K562 (cell line): Measurements from ENCODE around the gene KLK3. TPM values are rescaled to one million over a fixed set of nuclear protein-coding genes. Genes with fewer than 3 reads are reported as not detected.

Experiments used
- ATAC-seq: fragments of 200-7000 bp; cut with Tn5 transposase; 3 replicates; pipeline ENCODE4 v1.9.1; 2020; ENCODE audit warnings: moderate library complexity
- BruUV-seq: library from RNA; stranded (reverse); fragments of 400-500 nt; replicated peaks from 2 replicates; lab custom pipeline; 2021; lab: Mats Ljungman, UMichigan
- CTCF ChIA-PET: fragments of 300-600 bp; formaldehyde crosslinking; extraction: SDS; loops from one replicate; lab custom pipeline; 2021; ENCODE audit warnings: low intra/inter-chr PET ratio; lab: Yijun Ruan, JAX
- POLR2A ChIA-PET: fragments of 300-600, 350-650 bp; sonication (Branson Sonifier 250); formaldehyde crosslinking; extraction: SDS; loops from one replicate; lab custom pipeline; 2021; ENCODE audit warnings: antibody characterized with exemption, inconsistent platforms; lab: Yijun Ruan, JAX
- DNase-seq, 4 experiments: peaks; one replicate each; pipeline versions ENCODE4 v3.0.0 to v3.0.0-alpha.2; 2011 to 2018; ENCODE audit warnings: low spot score in 3 of 4, mixed read lengths in 3 of 4; ENCODE audit errors: extremely low read depth in 1 of 4
- FAIRE-seq: peaks from 2 replicates; lab custom pipeline; 2011; peaks lifted over from hg19 to GRCh38; lab: Jason Lieb, UNC
- H2AFZ ChIP-seq: 2 replicates; pipeline ENCODE4 v1.6.0; 2011; ENCODE audit warnings: low read depth, low read length, control low read depth, inconsistent platforms
- H3K27ac ChIP-seq: fragments of 200-600 bp; 3 replicates; pipeline ENCODE4 v1.8.0; 2011; ENCODE audit warnings: low read depth, mild to moderate bottlenecking, control low read depth, inconsistent platforms, low read length, moderate library complexity, mixed read lengths; ENCODE audit errors: extremely low read depth
- H3K27me3 ChIP-seq, 2 experiments: fragments of 300-600 bp in 1 of 2; 2 replicates in 1 of 2; 3 replicates in 1 of 2; pipeline versions ENCODE4 v1.6.0 to v1.8.0; 2011; ENCODE audit warnings: inconsistent platforms in 2 of 2, low read length in 2 of 2, mild to moderate bottlenecking in 1 of 2, mixed read lengths in 1 of 2, moderate library complexity in 1 of 2; ENCODE audit not compliant: control insufficient read depth in 2 of 2, insufficient read depth in 2 of 2
- H3K36me3 ChIP-seq: fragments of 300-600 bp; 3 replicates; pipeline ENCODE4 v1.8.0; 2011; ENCODE audit warnings: mild to moderate bottlenecking, low read length, inconsistent platforms; ENCODE audit not compliant: control insufficient read depth, insufficient read depth
- H3K4me1 ChIP-seq, 2 experiments: fragments of 200-600 bp in 1 of 2; replicated peaks in 1 of 2; 2 replicates in 1 of 2; 3 replicates in 1 of 2; pipeline versions ENCODE4 v1.5.1 to v1.8.0; 2011; ENCODE audit warnings: inconsistent platforms in 2 of 2, low read length in 2 of 2, mild to moderate bottlenecking in 1 of 2, mixed read lengths in 1 of 2, moderate library complexity in 1 of 2; ENCODE audit not compliant: control insufficient read depth in 2 of 2, insufficient read depth in 2 of 2
- H3K4me2 ChIP-seq: 2 replicates; pipeline ENCODE4 v1.6.1; 2011; ENCODE audit warnings: low read length, control low read depth, inconsistent platforms, mixed read lengths; ENCODE audit not compliant: insufficient read depth
- H3K4me3 ChIP-seq: fragments of 200-600 bp; sonication (generic), shearing (Covaris generic); 2 replicates; pipeline ENCODE4 v1.5.1; 2016; ENCODE audit warnings: control low read depth, inconsistent platforms
- H3K79me2 ChIP-seq: fragments of 200-600 bp; 3 replicates; pipeline ENCODE4 v1.8.0; 2011; ENCODE audit warnings: low read length, inconsistent platforms; ENCODE audit not compliant: control insufficient read depth, insufficient read depth
- H3K9ac ChIP-seq, 2 experiments: 2 replicates each; pipeline versions ENCODE4 v1.6.0 to v1.6.1; 2011; ENCODE audit warnings: low read depth in 2 of 2, low read length in 2 of 2, control low read depth in 1 of 2, inconsistent platforms in 1 of 2, mild to moderate bottlenecking in 1 of 2, mixed read lengths in 1 of 2; ENCODE audit not compliant: insufficient read depth in 1 of 2
- H3K9me1 ChIP-seq: one replicate; pipeline ENCODE4 v1.6.0; 2011; ENCODE audit warnings: inconsistent platforms, mild to moderate bottlenecking, low read length, moderate library complexity; ENCODE audit not compliant: control insufficient read depth, insufficient read depth
- H3K9me3 ChIP-seq: replicated peaks from 2 replicates; pipeline ENCODE4 v1.5.1; 2011; ENCODE audit warnings: low read depth, low read length, inconsistent platforms; ENCODE audit not compliant: control insufficient read depth, insufficient read depth
- H4K20me1 ChIP-seq: replicated peaks from 2 replicates; pipeline ENCODE4 v1.6.1; 2011; ENCODE audit warnings: low read length, inconsistent platforms, mixed read lengths; ENCODE audit not compliant: control insufficient read depth, insufficient read depth
- DACH1 ChIP-seq: fragments of 450-650 bp; IDR thresholded peaks from 2 replicates; pipeline ENCODE4 v1.6.1; 2018; ENCODE audit not compliant: partially characterized antibody
- JUN ChIP-seq, 2 experiments: sonication (generic) in 1 of 2; formaldehyde crosslinking in 1 of 2; IDR thresholded peaks; 2 replicates each; pipeline versions ENCODE4 v1.6.1 to v1.8.0; 2012 to 2022; ENCODE audit warnings: borderline replicate concordance in 2 of 2, mild to moderate bottlenecking in 2 of 2, improper control_type of control experiment in 1 of 2, low read depth in 1 of 2, low read length in 1 of 2, missing genetic modification reagents in 1 of 2
- KDM4B ChIP-seq, 2 experiments: fragments of 450-650 bp in 1 of 2; sonication (generic) in 1 of 2; IDR thresholded peaks; 2 replicates each; pipeline ENCODE4 v1.6.1; 2016 to 2017; ENCODE audit warnings: borderline replicate concordance in 2 of 2, antibody characterized with exemption in 1 of 2, low read depth in 1 of 2, mild to moderate bottlenecking in 1 of 2
- RHOXF2B ChIP-seq: fragments of 250-450 bp; sonication (Bioruptor Pico); conservative IDR thresholded peaks from 2 replicates; pipeline ENCODE4 v1.5.1; 2021
- TRIM24 ChIP-seq, 2 experiments: fragments of 450-650 bp; IDR thresholded peaks; 2 replicates each; pipeline ENCODE4 v1.6.1; 2016
- WGBS: fragments of 100-300 bp; shearing (Covaris generic); methylation state at CpG from one replicate; pipeline ENCODE4 v1.1.6; 2016; ENCODE audit warnings: low coverage, mixed read lengths; ENCODE audit not compliant: insufficient coverage; ENCODE audit errors: missing lambda C conversion rate; 5-methylcytosine and 5-hydroxymethylcytosine counted together
- in situ Hi-C: fragments of 300-500 bp; cut with MboI; formaldehyde crosslinking; loops from 4 replicates; pipeline ENCODE4 v1.15.0; 2018; ENCODE audit warnings: inconsistent platforms, mixed read lengths
- intact Hi-C: fragments of 100-400 bp; cut with micrococcal nuclease; formaldehyde crosslinking; loops from 2 replicates; pipeline ENCODE4 v1.14.2; 2022
- polyA plus RNA-seq, 8 experiments: library from polyadenylated mRNA; depleted of rRNA in 4 of 8; stranded (reverse) in 5 of 8; unstranded in 3 of 8; fragments of >200 nt; fragmentation: Nextera tagmentation in 2 of 8; fragmentation: Illumina TruSeq in 1 of 8; extraction: Ambion mirVana in 2 of 8; extraction: Trizol in 1 of 8; gene quantifications; 2 replicates each; pipeline versions ENCODE4 v1.2.1 to v1.2.3, GENCODE V29; 2011 to 2014; ENCODE audit warnings: inconsistent platforms in 1 of 8, missing spikeins in 1 of 8
- total RNA-seq, 7 experiments: library from RNA; depleted of rRNA in 6 of 7; stranded (reverse); fragments of >200 nt in 6 of 7; fragmentation: Illumina TruSeq in 2 of 7; extraction: Trizol in 2 of 7; gene quantifications; 2 replicates each; pipeline versions ENCODE4 v1.2.1 to v1.2.3, GENCODE V29; 2011 to 2021; ENCODE audit warnings: low replicate concordance in 1 of 7
- TF ChIP-seq, protein P1 (sequence below): fragments of 250-450 bp; sonication (Bioruptor Pico); IDR thresholded peaks from 2 replicates; pipeline ENCODE4 v1.4.0; 2020; ENCODE audit warnings: mild to moderate bottlenecking
- TF ChIP-seq, protein P2 (sequence below): fragments of 450-650 bp; IDR thresholded peaks from 2 replicates; pipeline ENCODE4 v1.6.1; 2016; ENCODE audit warnings: missing biosample characterization, missing genetic modification characterization
- TF ChIP-seq, protein P3 (sequence below), 2 experiments: fragments of 450-650 bp in 1 of 2; sonication (generic) in 1 of 2; formaldehyde crosslinking in 1 of 2; IDR thresholded peaks; 2 replicates each; pipeline versions ENCODE4 v1.7.1 to v1.9.0; 2016 to 2022; ENCODE audit warnings: inconsistent platforms in 1 of 2, mild to moderate bottlenecking in 1 of 2, missing genetic modification reagents in 1 of 2

Gene KLK3
- total and polyA plus RNA-seq, 9 of the 15 experiments (the other 6 are each of a cell fraction or from before 2014, with no cell fraction given) = not detected

DNA sequence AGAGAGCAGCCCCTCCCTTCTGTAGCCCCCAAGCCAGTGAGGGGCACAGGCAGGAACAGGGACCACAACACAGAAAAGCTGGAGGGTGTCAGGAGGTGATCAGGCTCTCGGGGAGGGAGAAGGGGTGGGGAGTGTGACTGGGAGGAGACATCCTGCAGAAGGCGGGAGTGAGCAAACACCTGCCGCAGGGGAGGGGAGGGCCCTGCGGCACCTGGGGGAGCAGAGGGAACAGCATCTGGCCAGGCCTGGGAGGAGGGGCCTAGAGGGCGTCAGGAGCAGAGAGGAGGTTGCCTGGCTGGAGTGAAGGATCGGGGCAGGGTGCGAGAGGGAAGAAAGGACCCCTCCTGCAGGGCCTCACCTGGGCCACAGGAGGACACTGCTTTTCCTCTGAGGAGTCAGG lies 4.2 kb downstream of the KLK3 start:
- H3K27me3 ChIP-seq = peaks cover 18 to 68% of the 10 kb centered on the region in 2 experiments; a peak in 4 of 5 replicates
- H3K4me3 ChIP-seq = no peak overlapping the region
- in situ Hi-C loops (no loop called here), intact Hi-C loops (no loop called here)
- no peaks in the 10 kb centered on the region for H3K9me3 ChIP-seq
- H3K9ac ChIP-seq = peak overlapping the region in 1 of 2 experiments; percentile 68; a peak in 2 of 4 replicates
- ChIA-PET CTCF (no interaction called here), POLR2A (interaction anchor here (0.6 kb wide), 1 partner anchor 13 kb away, joined by 3 read pairs; no protein-coding TSS in a partner anchor)
- H3K4me2 ChIP-seq = no peak overlapping the region
- no TSS peak for BruUV-seq
- 0% methylated on average over 1 of the region's 7 CpGs for WGBS
- FAIRE-seq (no peak), DNase-seq (peak in 1 of 4 experiments; percentile 21), ATAC-seq (no peak; the same call in 2 of the 3 replicates)
- H3K27ac ChIP-seq = no peak overlapping the region
- no peaks in the 10 kb centered on the region for H3K9me1 ChIP-seq
- H3K4me1 ChIP-seq = peaks cover 0 to 4% of the 10 kb centered on the region in 2 experiments; a peak in 2 of 5 replicates
- H4K20me1 ChIP-seq = 0 out of 2 replicates have a peak, but pooled peaks cover 3% of the 10 kb centered on the region
- no peak overlapping the region for H2AFZ ChIP-seq
- H3K79me2 ChIP-seq = no peaks in the 10 kb centered on the region
- H3K36me3 ChIP-seq = no peaks in the 10 kb centered on the region
- TF ChIP-seq JUN (IDR thresholded peaks at IDR 0.05; ENCODE audit: borderline replicate concordance, low read depth, low read length) (no peak), JUN (CRISPR knock-in tag; IDR thresholded peaks at IDR 0.05; ENCODE audit: borderline replicate concordance) (no peak), RHOXF2B (CRISPR knock-in tag) (no peak), DACH1 (no peak), TRIM24 (IDR thresholded peaks at IDR 0.05) (no peak), KDM4B (IDR thresholded peaks at IDR 0.05; ENCODE audit: borderline replicate concordance in 2 of 2, low read depth in 1 of 2) (no peak)
- TF ChIP-seq, protein P1, sequence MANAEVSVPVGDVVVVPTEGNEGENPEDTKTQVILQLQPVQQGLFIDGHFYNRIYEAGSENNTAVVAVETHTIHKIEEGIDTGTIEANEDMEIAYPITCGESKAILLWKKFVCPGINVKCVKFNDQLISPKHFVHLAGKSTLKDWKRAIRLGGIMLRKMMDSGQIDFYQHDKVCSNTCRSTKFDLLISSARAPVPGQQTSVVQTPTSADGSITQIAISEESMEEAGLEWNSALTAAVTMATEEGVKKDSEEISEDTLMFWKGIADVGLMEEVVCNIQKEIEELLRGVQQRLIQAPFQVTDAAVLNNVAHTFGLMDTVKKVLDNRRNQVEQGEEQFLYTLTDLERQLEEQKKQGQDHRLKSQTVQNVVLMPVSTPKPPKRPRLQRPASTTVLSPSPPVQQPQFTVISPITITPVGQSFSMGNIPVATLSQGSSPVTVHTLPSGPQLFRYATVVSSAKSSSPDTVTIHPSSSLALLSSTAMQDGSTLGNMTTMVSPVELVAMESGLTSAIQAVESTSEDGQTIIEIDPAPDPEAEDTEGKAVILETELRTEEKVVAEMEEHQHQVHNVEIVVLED = no peak
- TF ChIP-seq, protein P2, sequence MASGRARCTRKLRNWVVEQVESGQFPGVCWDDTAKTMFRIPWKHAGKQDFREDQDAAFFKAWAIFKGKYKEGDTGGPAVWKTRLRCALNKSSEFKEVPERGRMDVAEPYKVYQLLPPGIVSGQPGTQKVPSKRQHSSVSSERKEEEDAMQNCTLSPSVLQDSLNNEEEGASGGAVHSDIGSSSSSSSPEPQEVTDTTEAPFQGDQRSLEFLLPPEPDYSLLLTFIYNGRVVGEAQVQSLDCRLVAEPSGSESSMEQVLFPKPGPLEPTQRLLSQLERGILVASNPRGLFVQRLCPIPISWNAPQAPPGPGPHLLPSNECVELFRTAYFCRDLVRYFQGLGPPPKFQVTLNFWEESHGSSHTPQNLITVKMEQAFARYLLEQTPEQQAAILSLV = no peak
- TF ChIP-seq, protein P3, sequence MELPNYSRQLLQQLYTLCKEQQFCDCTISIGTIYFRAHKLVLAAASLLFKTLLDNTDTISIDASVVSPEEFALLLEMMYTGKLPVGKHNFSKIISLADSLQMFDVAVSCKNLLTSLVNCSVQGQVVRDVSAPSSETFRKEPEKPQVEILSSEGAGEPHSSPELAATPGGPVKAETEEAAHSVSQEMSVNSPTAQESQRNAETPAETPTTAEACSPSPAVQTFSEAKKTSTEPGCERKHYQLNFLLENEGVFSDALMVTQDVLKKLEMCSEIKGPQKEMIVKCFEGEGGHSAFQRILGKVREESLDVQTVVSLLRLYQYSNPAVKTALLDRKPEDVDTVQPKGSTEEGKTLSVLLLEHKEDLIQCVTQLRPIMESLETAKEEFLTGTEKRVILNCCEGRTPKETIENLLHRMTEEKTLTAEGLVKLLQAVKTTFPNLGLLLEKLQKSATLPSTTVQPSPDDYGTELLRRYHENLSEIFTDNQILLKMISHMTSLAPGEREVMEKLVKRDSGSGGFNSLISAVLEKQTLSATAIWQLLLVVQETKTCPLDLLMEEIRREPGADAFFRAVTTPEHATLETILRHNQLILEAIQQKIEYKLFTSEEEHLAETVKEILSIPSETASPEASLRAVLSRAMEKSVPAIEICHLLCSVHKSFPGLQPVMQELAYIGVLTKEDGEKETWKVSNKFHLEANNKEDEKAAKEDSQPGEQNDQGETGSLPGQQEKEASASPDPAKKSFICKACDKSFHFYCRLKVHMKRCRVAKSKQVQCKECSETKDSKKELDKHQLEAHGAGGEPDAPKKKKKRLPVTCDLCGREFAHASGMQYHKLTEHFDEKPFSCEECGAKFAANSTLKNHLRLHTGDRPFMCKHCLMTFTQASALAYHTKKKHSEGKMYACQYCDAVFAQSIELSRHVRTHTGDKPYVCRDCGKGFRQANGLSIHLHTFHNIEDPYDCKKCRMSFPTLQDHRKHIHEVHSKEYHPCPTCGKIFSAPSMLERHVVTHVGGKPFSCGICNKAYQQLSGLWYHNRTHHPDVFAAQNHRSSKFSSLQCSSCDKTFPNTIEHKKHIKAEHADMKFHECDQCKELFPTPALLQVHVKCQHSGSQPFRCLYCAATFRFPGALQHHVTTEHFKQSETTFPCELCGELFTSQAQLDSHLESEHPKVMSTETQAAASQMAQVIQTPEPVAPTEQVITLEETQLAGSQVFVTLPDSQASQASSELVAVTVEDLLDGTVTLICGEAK (IDR thresholded peaks at IDR 0.05) = no peak
- TF ChIP-seq, protein P3 (CRISPR knock-in tag; IDR thresholded peaks at IDR 0.05) = no peak
